Measurements from ENCODE around the gene RXFP4.
A peak's percentile ranks its signal among the peaks of the same experiment; 100 is the strongest.
"Not testable (repeated sequence)": the region's sequence is repeated elsewhere in the genome, so short reads cannot be mapped to it uniquely, and the experiment has no call there.

The RXFP4 gene

GRCh38 chr1:155978973-155979429 lies 37.6 kb downstream of the RXFP4 start:
- DNase-seq (ENCODE audit: low read depth): no peak

- DNase-seq (ENCODE audit: low read depth): no peak
These were observed 38.3 kb downstream of the RXFP4 start for GRCh38 chr1:155979597-155980343.

DNA sequence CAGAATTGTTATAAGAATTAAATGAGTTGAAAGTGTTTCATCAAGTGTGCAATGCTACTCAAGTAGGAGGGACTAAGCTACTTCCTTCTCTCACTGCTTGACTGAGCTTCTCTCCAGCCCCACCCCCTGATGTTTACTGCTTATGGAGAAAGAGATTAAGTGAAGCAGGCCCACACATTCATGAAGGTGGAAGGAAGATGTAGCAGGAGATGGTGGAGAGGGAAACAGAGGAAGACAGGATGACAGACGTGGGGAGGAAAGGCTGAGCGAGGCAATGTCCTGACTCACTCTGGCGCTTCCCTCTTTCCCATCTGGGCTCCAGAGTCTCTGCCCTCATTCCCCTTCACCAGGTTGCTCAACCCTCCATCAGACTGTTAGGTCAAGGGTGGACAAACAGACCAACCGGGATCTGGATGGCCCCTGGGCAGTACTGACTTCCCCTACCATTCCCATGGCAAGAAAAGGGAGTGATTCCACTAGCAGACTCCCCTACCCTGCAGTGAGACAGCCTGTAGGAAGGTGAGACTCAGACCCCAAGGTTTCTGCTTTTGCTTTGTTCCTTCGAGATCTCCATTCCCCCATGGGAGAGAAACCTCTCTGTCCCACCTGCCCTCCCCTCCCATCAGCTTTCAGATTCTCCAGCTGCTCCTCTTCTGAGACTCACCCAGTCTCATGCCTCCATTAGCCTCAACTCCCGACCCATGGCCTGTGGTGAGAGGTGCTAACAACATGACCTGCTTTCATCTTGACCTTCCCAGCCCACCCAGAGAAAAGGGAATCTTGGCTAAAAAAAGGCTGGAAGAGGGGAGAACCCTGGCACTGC lies 40.0 kb downstream of the RXFP4 start:
- no peak for DNase-seq (ENCODE audit: low read depth)

DNA sequence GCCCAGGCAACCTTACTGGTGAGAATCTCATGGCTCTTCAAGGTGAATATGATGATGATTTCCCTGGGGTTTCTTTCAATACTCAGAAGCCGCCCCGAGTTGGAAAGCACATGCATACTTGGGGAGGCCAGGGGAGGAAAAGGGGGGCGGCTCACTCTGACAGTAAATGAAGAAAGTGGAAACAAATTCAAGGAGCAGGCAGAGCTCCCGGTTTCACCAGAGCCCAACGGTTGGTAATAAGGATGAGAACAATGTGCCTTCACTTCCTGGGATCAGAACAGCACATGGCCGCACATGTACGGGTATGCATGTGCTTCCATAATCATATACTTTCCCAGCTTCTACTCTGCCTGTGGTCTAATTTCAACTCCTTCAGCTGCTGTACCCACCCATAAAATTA lies 40.7 kb downstream of the RXFP4 start:
- DNase-seq (ENCODE audit: low read depth): no peak

DNA sequence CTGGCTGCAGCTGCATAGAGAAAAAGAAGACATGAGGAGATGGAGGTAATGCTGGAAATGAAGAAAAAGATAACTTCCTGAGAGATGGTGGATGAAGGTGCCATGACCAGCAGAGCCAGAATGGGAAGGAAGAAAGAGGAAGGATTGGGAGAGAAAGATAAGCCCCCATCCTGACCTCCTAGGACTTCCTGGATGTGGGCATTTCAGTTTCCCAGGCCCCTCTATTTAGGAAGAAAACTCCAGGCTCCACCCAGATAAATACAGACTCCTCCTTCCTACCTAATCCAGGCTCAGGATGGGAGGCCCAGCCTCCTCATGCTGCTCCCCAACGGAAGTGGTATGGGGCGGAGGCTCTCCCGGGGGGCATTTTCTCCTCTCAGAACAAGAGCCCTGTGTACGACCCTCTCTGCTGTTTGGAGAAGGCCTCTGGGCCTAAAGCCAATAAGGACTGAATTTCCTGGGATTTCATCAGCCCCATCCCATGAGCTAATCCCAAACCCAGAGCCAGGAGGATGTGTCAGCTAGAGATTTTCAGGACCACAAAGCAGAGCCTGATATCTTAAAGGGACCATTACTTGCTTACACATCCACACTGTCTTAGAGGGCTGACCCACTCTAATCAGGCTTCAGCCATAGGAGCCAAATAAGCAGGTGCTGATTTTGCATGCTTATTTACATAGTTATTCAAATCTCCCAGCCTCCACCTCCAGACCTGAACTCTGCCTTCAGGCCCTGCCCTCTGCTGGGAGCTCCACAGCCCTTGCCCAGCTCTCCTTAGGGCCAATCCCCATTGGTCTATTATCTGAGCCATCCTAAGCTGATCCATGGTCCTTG lies 42.0 kb downstream of the RXFP4 start:
- no peak for DNase-seq (ENCODE audit: low read depth)

DNA sequence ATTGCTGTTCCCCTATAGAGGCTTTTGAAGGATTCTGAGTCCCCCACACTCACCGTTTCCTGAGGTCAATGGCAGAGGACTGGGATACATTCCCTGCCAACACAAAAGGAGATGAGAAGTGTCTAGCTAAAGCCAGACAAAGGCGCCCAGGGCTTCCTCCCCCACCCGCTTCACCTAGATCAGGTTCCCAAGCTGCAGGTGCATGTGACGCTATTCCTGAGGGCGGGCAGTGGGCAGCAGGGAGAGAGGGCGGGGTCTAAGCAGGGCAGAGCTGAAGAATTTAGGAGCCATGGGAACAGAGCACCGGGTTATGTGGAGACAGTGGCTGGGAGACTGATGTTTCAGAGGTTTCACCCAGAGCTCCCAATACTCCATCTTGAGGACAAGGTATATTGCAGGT lies 42.9 kb downstream of the RXFP4 start:
- no peak for DNase-seq (ENCODE audit: low read depth)

DNA sequence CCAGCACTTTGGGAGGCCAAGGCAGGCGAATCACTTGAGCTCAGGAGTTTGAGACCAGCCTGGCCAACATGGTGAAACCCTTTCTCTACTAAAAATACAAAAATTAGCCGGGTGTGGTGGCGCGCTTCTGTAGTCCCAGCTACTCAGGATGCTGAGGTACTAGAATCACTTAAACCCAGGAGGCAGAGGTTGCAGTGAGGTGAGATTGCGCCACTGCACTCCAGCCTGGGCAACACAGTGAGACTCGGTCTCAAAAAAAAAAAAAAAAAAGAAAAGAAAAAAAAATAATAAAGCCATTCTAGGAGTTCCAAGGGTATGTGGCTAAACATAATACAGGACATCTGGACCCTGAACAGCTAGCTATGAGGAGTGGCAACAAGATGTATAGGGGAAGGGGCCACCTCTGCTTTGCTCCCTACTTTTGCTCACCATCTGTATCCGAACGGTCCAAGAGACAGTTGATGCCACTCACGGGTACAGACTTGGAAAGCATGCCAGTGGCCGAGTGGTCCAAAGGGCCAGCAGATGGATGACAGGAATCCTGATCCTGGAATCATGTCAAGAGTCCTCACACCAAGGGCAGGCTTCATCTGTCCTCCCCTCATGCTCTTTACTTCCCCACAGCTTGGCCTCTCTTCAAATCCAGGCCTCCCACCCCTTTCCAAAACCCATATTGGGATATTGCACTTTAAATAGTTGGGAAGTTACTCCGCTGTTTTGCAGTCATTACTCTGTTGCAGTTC lies 43.6 kb downstream of the RXFP4 start:
- not testable (repeated sequence) for DNase-seq (ENCODE audit: low read depth)

DNA sequence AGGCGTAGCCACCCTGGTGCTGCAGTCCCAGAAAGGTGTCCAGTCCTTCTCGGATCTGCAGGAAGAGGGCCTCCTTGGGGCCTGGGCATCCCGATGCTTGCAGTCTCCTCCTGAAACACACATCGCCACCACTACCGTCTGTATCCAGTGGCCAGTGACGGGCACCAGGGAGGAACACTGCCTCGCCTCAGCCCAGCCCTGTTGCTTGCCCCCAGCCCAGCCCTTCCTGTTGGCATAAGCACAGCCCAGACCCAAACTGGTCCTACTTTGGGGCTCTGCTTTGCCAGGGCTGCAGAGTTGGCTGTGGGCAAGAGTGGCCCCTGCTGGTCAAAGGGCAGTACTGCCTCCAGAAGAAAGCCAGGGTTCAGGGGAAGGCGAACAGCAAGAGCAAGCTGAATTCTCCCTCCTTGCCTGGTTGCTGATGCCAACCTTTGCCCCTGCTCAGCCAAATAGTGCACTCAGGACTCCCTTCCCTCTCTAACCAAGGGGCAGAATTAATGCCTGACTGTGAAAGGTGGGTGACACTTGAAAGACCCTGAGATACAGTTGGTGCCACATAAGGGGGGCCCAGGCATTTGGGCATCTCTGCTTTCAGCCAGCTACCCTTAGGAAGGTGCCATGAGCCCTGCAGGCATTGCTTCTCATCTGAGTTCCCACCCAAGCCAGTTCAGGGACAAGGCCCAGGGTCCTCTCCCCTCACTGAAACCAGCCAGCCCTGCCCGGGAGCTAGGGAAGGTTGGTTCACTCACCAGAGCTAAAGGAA lies 48.0 kb downstream of the RXFP4 start:
- peak; percentile 55 for DNase-seq (ENCODE audit: low read depth)

DNA sequence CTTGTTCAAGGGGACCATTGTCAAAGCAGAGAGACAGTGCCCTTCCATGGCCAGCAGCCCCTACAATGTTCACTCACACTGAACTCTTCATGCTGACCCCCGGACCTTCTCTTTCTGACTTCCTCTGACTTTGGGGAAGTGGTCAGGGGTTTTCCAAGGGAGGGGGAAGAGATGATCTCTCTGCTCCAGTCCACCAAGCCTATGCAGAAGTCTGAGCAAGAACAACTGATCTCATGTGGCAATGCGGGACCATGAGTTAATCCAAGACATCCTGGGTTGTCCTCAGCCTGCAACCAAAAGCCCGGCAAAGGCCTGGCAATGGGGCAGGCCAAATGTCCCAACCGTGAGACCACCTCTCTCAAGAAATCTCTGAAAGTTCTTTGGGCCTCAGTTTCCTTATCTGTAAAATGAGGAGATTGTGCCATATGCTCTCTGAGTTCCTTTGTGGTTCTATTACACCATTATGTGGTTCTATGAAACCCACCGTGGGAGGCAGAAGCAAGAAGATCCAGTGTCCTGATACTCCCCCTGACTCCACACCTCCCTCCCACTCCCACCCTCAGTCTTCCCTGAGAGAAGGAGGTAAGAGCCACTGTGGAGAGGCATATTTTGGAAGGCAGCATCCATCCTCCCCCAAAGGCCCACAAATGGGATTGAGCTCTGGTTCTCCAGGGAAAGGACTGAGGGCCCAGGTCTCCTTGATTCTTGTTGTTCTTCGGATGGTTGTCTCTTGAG lies 48.7 kb downstream of the RXFP4 start:
- no peak for DNase-seq (ENCODE audit: low read depth)
